Liver (tissue), 3 donors: ENCODE results near the gene ZNF536.

Experiments
- ATF3 ChIP-seq: IDR thresholded peaks from 2 replicates; pipeline ENCODE4 v1.6.1; 2016; ENCODE audit warnings: antibody characterized with exemption
- CTCF ChIP-seq: fragments of 150-350 bp; IDR thresholded peaks from 2 replicates; pipeline ENCODE4 v1.5.1; 2017; ENCODE audit warnings: improper control_type of control experiment, low read depth, low read length; ENCODE audit not compliant: missing input control
- EGR1 ChIP-seq, 2 donors: IDR thresholded peaks; 2 replicates each; pipeline ENCODE4 v1.6.1; 2016 to 2018; ENCODE audit warnings: antibody characterized with exemption in 2 of 2, low read depth in 2 of 2
- GABPA ChIP-seq, 2 donors: IDR thresholded peaks in 1 of 2; conservative IDR thresholded peaks in 1 of 2; 2 replicates each; pipeline ENCODE4 v1.6.1; 2016; ENCODE audit warnings: antibody characterized with exemption in 2 of 2, mild to moderate bottlenecking in 1 of 2, moderate library complexity in 1 of 2
- MAX ChIP-seq: IDR thresholded peaks from 2 replicates; pipeline ENCODE4 v1.6.1; 2016; ENCODE audit warnings: antibody characterized with exemption
- NR2F2 ChIP-seq: IDR thresholded peaks from 2 replicates; pipeline ENCODE4 v1.6.1; 2016; ENCODE audit warnings: antibody characterized with exemption
- RAD21 ChIP-seq, 2 donors: IDR thresholded peaks; 2 replicates each; pipeline ENCODE4 v1.6.1; 2016; ENCODE audit warnings: antibody characterized with exemption in 2 of 2, mild to moderate bottlenecking in 2 of 2
- REST ChIP-seq: IDR thresholded peaks from 2 replicates; pipeline ENCODE4 v1.6.1; 2016; ENCODE audit warnings: antibody characterized with exemption, mild to moderate bottlenecking
- SP1 ChIP-seq: IDR thresholded peaks from 2 replicates; pipeline ENCODE4 v1.6.1; 2018; ENCODE audit warnings: antibody characterized with exemption, mild to moderate bottlenecking
- TAF1 ChIP-seq: conservative IDR thresholded peaks from 2 replicates; pipeline ENCODE4 v1.6.1; 2016; ENCODE audit warnings: antibody characterized with exemption, mild to moderate bottlenecking
- YY1 ChIP-seq: IDR thresholded peaks from 2 replicates; pipeline ENCODE4 v1.6.1; 2016; ENCODE audit warnings: antibody characterized with exemption, mild to moderate bottlenecking
- ZBTB33 ChIP-seq: IDR thresholded peaks from 2 replicates; pipeline ENCODE4 v1.6.1; 2016; ENCODE audit warnings: antibody characterized with exemption
- donor health status: healthy.
- donor health status: healthy.

- TF ChIP-seq CTCF (no peak), SP1 (no peak), GABPA (IDR thresholded peaks at IDR 0.05 in 1 of 2, conservative IDR thresholded peaks at IDR 0.05 in 1 of 2) (no peak), ATF3 (no peak), REST (no peak), ZBTB33 (no peak), EGR1 (IDR thresholded peaks at IDR 0.05; ENCODE audit: low read depth in 2 of 2) (no peak), MAX (no peak), RAD21 (IDR thresholded peaks at IDR 0.05) (no peak), TAF1 (no peak), YY1 (no peak), NR2F2 (no peak)
Measured at GRCh38 chr19:30434797-30435594, 62.8 kb downstream of the ZNF536 start.
